ENCODE measurements around the gene LY6G6F. TPM values are rescaled to one million over a fixed set of nuclear protein-coding genes. Genes with fewer than 3 reads are reported as not detected.
A peak's percentile ranks its signal among the peaks of the same experiment; 100 is the strongest.

Gene LY6G6F
- total RNA-seq, 1 donor from 2014 or later, result not detected

DNA sequence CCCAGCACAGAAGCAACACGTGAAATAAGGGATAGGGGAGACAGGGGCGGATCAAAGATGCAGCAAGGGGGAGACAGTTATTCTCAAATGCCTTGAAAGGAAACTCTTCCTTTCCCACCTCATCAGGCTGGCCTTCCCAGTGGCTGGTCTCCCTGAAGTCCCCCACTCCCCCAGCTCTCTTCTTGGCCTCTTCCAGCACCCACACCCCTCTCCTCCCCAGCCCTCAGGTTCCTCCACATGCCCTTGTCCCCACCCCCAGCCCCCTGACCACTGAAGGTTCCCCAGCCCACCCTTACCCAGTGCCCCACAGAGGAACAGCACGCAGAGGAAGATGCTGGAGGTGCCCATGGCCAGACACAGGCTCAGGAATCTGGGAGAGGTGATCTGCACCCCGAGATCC lies 6.8 kb downstream of the LY6G6F start:
- Mint-ChIP-seq H3K36me3 (ENCODE audit: insufficient read depth) (no peaks in the 10 kb centered on the region), H3K27me3 (peaks cover 11% of the 10 kb centered on the region), H3K4me1 (ENCODE audit: low read depth) (peaks cover 27% of the 10 kb centered on the region), H3K27ac (no peak overlapping the region), H3K9me3 (ENCODE audit: low read depth) (no peaks in the 10 kb centered on the region), H3K4me3 (ENCODE audit: low read depth) (no peak overlapping the region)
- DNase-seq (ENCODE audit: low spot score, unreplicated experiment), result no peak
- TF ChIP-seq, protein P1, sequence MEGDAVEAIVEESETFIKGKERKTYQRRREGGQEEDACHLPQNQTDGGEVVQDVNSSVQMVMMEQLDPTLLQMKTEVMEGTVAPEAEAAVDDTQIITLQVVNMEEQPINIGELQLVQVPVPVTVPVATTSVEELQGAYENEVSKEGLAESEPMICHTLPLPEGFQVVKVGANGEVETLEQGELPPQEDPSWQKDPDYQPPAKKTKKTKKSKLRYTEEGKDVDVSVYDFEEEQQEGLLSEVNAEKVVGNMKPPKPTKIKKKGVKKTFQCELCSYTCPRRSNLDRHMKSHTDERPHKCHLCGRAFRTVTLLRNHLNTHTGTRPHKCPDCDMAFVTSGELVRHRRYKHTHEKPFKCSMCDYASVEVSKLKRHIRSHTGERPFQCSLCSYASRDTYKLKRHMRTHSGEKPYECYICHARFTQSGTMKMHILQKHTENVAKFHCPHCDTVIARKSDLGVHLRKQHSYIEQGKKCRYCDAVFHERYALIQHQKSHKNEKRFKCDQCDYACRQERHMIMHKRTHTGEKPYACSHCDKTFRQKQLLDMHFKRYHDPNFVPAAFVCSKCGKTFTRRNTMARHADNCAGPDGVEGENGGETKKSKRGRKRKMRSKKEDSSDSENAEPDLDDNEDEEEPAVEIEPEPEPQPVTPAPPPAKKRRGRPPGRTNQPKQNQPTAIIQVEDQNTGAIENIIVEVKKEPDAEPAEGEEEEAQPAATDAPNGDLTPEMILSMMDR (IDR thresholded peaks at IDR 0.05; ENCODE audit: unreplicated experiment), result no peak

DNA sequence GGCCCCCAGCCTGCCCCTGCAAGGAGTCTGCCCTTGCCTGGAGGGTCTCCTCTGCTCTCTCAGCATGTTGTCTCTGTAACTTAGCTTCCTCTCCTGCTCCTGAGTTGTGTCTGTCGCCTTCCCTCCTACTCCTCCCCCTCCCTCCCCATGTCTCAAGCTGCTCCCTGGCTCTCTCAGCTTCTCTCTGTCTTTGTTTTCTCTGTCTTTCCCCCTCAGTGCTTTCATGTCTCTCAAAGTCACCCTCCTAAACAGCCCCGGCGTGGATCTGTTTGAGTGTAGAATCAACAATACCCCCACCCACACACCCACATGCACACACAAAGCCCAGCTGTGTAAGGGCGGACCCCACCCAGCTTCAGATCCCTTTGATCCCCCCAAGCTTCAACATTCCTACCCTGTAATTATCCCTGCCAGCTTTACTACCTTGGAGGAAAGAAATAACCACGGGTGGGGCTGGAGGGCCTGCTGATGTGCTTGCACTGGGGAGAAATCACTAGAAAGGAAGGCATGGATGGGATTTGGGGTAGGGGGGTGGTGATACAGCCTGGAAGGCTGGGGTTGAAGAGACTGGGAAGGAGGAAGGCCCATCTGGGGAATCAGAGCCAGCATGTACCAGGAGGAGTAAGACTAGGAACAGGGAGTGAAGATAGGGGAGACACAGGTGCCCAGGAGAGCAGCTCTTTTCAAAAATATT lies 7.5 kb downstream of the LY6G6F start:
- TF ChIP-seq, protein P1 (IDR thresholded peaks at IDR 0.05; ENCODE audit: unreplicated experiment), result no peak
- DNase-seq (ENCODE audit: low spot score, unreplicated experiment), result no peak
- Mint-ChIP-seq H3K4me1 (ENCODE audit: low read depth) (peaks cover 32% of the 10 kb centered on the region), H3K36me3 (ENCODE audit: insufficient read depth) (no peaks in the 10 kb centered on the region), H3K27me3 (peaks cover 11% of the 10 kb centered on the region), H3K9me3 (ENCODE audit: low read depth) (no peaks in the 10 kb centered on the region), H3K27ac (peak overlapping the region; percentile 88), H3K4me3 (ENCODE audit: low read depth) (no peak overlapping the region)

DNA sequence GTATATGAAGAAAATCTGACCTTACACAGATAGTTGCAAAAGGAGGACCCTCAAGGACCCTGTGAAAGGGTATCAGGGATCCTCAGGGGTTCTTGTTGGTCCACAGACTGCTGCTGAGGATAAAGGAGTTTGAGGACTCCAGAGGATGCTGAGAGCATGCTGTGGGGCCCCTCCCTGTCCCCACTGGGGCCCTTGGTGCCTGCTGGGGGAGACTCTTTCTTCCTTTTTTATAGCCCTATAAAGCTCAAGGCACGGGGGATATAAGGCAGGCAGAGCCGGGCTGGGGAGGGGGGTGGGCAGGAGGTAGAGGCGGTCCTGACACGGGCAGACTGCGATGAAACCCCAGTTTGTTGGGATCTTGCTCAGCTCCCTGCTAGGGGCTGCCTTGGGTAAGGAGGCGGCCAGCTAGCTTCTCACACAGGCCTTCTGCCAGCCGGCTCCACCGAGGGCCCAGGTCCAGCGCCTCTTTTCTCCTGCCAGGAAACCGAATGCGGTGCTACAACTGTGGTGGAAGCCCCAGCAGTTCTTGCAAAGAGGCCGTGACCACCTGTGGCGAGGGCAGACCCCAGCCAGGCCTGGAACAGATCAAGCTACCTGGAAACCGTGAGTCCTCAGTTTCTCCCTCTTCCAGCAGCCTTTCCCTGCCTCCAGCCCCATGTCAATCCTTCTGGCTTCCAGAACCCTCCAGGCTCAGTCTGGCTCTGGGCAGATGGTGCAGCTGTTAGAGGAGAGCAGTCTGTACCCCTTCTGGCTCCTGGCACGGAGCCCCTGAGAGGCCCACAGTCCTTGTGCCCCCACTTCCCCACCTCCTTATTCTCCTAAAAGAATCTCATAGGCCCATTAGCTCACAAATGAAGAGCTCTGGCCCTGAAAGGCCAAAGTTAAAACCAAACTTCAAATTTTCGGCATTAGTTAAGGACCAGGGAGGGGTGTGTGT lies 8.6 kb downstream of the LY6G6F start, which contains the start of gene LY6G6D:
TSS of gene LY6G6D (plus strand) at position 327 of the 937 bp plus-strand sequence. CDS start at position 335, 8 bp downstream.
- no peaks in the 10 kb centered on the region for H3K9me3 Mint-ChIP-seq (ENCODE audit: low read depth)
- H3K27me3 Mint-ChIP-seq, result peaks cover 11% of the 10 kb centered on the region
- peak within 1 kb of the TSS; percentile 88 for H3K27ac Mint-ChIP-seq
- no peaks in the 10 kb centered on the region for H3K36me3 Mint-ChIP-seq (ENCODE audit: insufficient read depth)
- peaks cover 32% of the 10 kb centered on the region for H3K4me1 Mint-ChIP-seq (ENCODE audit: low read depth)
- TF ChIP-seq, protein P1 (IDR thresholded peaks at IDR 0.05; ENCODE audit: unreplicated experiment), result no peak
- H3K4me3 Mint-ChIP-seq (ENCODE audit: low read depth), result no peak within 1 kb of the TSS
- no peak for DNase-seq (ENCODE audit: low spot score, unreplicated experiment)

DNA sequence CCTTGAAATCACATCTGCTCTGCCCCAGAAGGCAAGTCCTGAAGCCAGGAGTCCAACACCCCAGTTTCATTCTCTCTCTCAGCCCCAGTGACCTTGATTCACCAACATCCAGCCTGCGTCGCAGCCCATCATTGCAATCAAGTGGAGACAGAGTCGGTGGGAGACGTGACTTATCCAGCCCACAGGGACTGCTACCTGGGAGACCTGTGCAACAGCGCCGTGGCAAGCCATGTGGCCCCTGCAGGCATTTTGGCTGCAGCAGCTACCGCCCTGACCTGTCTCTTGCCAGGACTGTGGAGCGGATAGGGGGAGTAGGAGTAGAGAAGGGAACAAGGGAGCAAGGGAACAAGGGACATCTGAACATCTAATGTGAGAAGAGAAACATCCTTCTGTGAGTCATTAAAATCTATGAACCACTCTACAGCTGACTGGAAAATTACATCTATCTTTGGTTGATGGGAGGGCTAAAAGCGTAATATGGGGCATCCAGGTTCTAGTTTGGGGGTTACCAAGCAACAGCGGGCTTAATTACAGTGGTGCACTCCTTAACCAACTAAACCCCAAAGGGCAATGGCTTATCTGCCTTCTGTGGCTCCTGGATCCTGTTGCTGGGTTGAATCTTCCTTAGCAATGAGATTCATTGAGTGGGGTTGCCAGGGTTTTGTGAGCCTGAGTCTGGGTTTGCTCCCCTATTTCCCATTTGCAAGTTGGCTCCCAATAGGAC lies 11.0 kb downstream of the LY6G6F start:
- H3K4me1 Mint-ChIP-seq (ENCODE audit: low read depth), result peaks cover 30% of the 10 kb centered on the region
- TF ChIP-seq, protein P1 (IDR thresholded peaks at IDR 0.05; ENCODE audit: unreplicated experiment), result peak; percentile 57
- peak; percentile 34 for DNase-seq (ENCODE audit: low spot score, unreplicated experiment)
- H3K4me3 Mint-ChIP-seq (ENCODE audit: low read depth), result no peak overlapping the region
- H3K9me3 Mint-ChIP-seq (ENCODE audit: low read depth), result no peaks in the 10 kb centered on the region
- H3K27me3 Mint-ChIP-seq, result peaks cover 5% of the 10 kb centered on the region
- H3K36me3 Mint-ChIP-seq (ENCODE audit: insufficient read depth), result no peaks in the 10 kb centered on the region
- no peak overlapping the region for H3K27ac Mint-ChIP-seq

DNA sequence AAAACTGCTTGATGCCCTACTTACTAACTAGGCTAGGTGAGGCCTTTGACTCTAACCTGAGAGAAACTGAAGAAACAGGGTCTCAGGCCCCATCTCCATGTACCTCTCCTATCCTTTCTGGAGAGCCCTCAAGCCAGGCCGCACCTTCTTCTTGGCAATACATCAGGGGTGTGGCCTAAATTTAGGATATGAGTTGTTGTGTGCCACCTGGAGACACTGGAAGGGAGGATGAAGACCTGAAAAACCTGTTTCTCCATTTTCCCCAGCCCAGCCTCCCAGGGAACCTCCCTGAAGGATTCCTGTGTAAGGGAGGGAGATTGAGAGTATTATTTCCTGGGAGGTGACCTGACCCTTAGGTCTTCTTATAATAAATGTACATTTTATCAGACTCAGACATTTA lies 11.6 kb downstream of the LY6G6F start:
- Mint-ChIP-seq H3K27me3 (peaks cover under 1% of the 10 kb centered on the region), H3K4me3 (ENCODE audit: low read depth) (no peak overlapping the region)
- no peak for DNase-seq (ENCODE audit: low spot score, unreplicated experiment)

More for the DNA sequence above, 11.6 kb downstream of the LY6G6F start:
- Mint-ChIP-seq H3K27ac (peak overlapping the region; percentile 65), H3K9me3 (ENCODE audit: low read depth) (no peaks in the 10 kb centered on the region), H3K36me3 (ENCODE audit: insufficient read depth) (no peaks in the 10 kb centered on the region), H3K4me1 (ENCODE audit: low read depth) (peaks cover 26% of the 10 kb centered on the region)
- TF ChIP-seq, protein P1 (IDR thresholded peaks at IDR 0.05; ENCODE audit: unreplicated experiment), result no peak
